ENCODE results near the gene TAPBPL. TPM values are rescaled to one million over a fixed set of nuclear protein-coding genes. Genes with fewer than 3 reads are reported as not detected.
"Not testable (repeated sequence)": the region's sequence is repeated elsewhere in the genome, so short reads cannot be mapped to it uniquely, and the experiment has no call there.

Gene TAPBPL
- total RNA-seq, 4 donors from 2014 or later, result 11.6 to 31.3 (median 16.4) TPM

DNA sequence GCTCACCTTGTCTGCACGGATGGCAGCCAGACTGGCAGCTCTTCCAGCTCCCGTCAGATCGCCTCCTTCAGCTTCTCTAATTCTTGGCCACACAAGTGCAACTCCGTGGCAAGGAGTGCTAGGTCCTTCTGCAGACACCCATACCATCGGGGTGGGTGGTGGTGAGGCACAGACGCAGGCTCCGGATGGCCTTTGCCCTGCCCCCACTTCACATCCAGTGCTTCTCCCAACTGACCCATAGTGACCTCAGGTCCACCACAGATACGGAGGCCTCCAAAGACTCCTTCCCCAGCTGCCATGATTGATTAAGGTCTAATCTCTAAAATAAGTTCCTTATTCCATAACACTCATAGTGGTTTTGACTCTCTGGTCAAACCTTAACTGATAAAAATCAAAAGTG is 27.0 kb upstream of the TAPBPL start:
- Histone ChIP-seq H3K27me3 (no peaks in the 10 kb centered on the region), H3K27ac (no peak overlapping the region), H3K4me1 (peaks cover 0 to 26% (median 7%) of the 10 kb centered on the region in 3 donors), H3K36me3 (no peaks in the 10 kb centered on the region), H3K9me3 (no peaks in the 10 kb centered on the region), H3K4me3 (no peak overlapping the region)
- no peak for TF ChIP-seq POLR2AphosphoS5 (IDR thresholded peaks at IDR 0.05)
- no peak for TF ChIP-seq POLR2A (IDR thresholded peaks at IDR 0.05)
- TF ChIP-seq CTCF (IDR thresholded peaks at IDR 0.05), result no peak
- no peak for TF ChIP-seq EP300 (IDR thresholded peaks at IDR 0.05)
- 60 to 87% methylated on average over 1 to 7 of the region's 8 CpGs for WGBS, 2 donors (ENCODE audit: low coverage in 1 of 2)
- ATAC-seq, result no peak

- no peaks in the 10 kb centered on the region for H3K9me3 ChIP-seq
- 73 to 77% methylated on average over 11 to 16 of the region's 23 CpGs for WGBS, 2 donors (ENCODE audit: low coverage in 1 of 2)
- ATAC-seq, result no peak
Observed at GRCh38 chr12:6425590-6426531, 26.0 kb upstream of the TAPBPL start.

GRCh38 chr12:6426882-6427671 is 24.8 kb upstream of the TAPBPL start:
- no peaks in the 10 kb centered on the region for H3K36me3 ChIP-seq
- H3K4me1 ChIP-seq, result peaks cover 9 to 30% (median 15%) of the 10 kb centered on the region in 3 donors
- H3K4me3 ChIP-seq, result no peak overlapping the region
- H3K27ac ChIP-seq, result no peak overlapping the region
- 51 to 68% methylated on average over 3 to 9 of the region's 14 CpGs for WGBS, 2 donors (ENCODE audit: low coverage in 1 of 2)
- TF ChIP-seq EP300 (IDR thresholded peaks at IDR 0.05), result no peak
- no peak for TF ChIP-seq POLR2A (IDR thresholded peaks at IDR 0.05)
- no peak for TF ChIP-seq CTCF (IDR thresholded peaks at IDR 0.05)
- TF ChIP-seq POLR2AphosphoS5 (IDR thresholded peaks at IDR 0.05), result no peak
- ATAC-seq, result no peak
- no peaks in the 10 kb centered on the region for H3K9me3 ChIP-seq
- H3K27me3 ChIP-seq, result no peaks in the 10 kb centered on the region

More at GRCh38 chr12:6425590-6426531, 26.0 kb upstream of the TAPBPL start:
- peaks cover 4 to 24% (median 12%) of the 10 kb centered on the region in 3 donors for H3K4me1 ChIP-seq
- no peak overlapping the region for H3K27ac ChIP-seq
- TF ChIP-seq POLR2AphosphoS5 (IDR thresholded peaks at IDR 0.05) (no peak), CTCF (IDR thresholded peaks at IDR 0.05) (no peak), POLR2A (IDR thresholded peaks at IDR 0.05) (no peak), EP300 (IDR thresholded peaks at IDR 0.05) (no peak)
- no peak overlapping the region for H3K4me3 ChIP-seq
- no peaks in the 10 kb centered on the region for H3K36me3 ChIP-seq
- no peaks in the 10 kb centered on the region for H3K27me3 ChIP-seq

DNA sequence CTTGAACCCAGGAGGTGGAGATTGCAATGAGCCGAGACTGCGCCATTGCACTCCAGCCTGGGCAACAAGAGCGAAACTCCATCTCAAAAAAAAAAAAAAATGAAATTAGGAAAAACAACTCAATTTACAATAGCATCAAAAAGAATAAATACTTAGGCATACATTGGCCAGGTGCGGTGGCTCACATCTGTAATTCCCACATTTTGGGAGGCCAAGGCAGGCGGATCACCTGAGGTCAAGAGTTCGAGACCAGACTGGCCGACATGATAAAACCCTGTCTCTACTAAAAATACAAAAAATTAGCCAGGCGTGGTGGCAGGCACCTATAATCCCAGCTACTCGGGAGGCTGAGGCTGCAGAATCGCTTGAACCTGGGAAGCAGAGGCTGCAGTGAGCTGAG is 24.0 kb upstream of the TAPBPL start:
- not testable (repeated sequence) for H3K36me3 ChIP-seq, H3K27me3 ChIP-seq, ATAC-seq, H3K9me3 ChIP-seq, H3K27ac ChIP-seq, H3K4me3 ChIP-seq
- peaks cover 9 to 30% (median 15%) of the 10 kb centered on the region in 3 donors for H3K4me1 ChIP-seq
- WGBS, 2 donors (ENCODE audit: low coverage in 1 of 2), result 93% methylated on average over 7 of the region's 10 CpGs; no CpG with 5 or more reads in 1 of the 2 donors

DNA sequence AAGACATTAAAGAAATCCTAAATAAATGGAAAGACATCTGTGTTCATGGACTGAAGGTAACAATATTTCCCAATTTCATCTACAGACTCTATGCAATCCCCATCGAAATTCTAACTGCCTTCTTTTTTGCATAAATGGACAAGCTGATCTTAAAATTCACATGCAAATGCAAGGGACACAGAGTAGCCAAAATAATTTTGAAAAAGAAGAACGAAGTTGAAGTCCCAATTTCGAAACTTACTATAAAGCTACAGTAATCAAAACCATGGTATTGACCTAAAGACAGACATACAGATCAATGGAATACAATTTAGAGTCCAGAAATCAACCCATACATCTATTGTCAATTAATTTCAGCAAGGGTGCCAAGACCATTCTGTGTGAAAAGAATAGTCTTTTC is 23.5 kb upstream of the TAPBPL start:
- Histone ChIP-seq H3K27me3 (no peaks in the 10 kb centered on the region), H3K36me3 (no peaks in the 10 kb centered on the region), H3K4me3 (no peak overlapping the region), H3K9me3 (no peaks in the 10 kb centered on the region), H3K4me1 (peaks cover 9 to 29% (median 15%) of the 10 kb centered on the region in 3 donors), H3K27ac (no peak overlapping the region)
- TF ChIP-seq POLR2AphosphoS5 (IDR thresholded peaks at IDR 0.05) (no peak), CTCF (IDR thresholded peaks at IDR 0.05) (no peak), POLR2A (IDR thresholded peaks at IDR 0.05) (no peak), EP300 (IDR thresholded peaks at IDR 0.05) (no peak)
- no peak for ATAC-seq
- 69 to 86% methylated on average over 3 of the region's 3 CpGs for WGBS, 2 donors (ENCODE audit: low coverage in 1 of 2)

Data from gastroesophageal sphincter (tissue), 4 donors.